Stimulated activated naive CD8-positive, alpha-beta T cell treated with anti-CD3 and anti-CD28 coated beads, Interleukin-15, Interleukin-2, amounts not matched to agents 100 ng/mL and 50 ng/mL, for 24 hours (primary cell): Measurements from ENCODE around the gene PBOV1.

Experiments used
- H3K27ac Mint-ChIP-seq: one replicate; pipeline ENCODE4 v1.8.0; 2021; ENCODE audit warnings: mild to moderate bottlenecking, mixed read lengths
- H3K27me3 Mint-ChIP-seq: one replicate; pipeline ENCODE4 v1.8.0; 2021; ENCODE audit warnings: mixed read lengths
- H3K36me3 Mint-ChIP-seq: one replicate; pipeline ENCODE4 v1.8.0; 2021; ENCODE audit warnings: low read depth, mixed read lengths
- H3K4me1 Mint-ChIP-seq: one replicate; pipeline ENCODE4 v1.8.0; 2021; ENCODE audit warnings: low read depth, mixed read lengths
- H3K4me3 Mint-ChIP-seq: one replicate; pipeline ENCODE4 v1.8.0; 2021; ENCODE audit warnings: mild to moderate bottlenecking, mixed read lengths
- H3K9me3 Mint-ChIP-seq: one replicate; pipeline ENCODE4 v1.8.0; 2021; ENCODE audit warnings: mixed read lengths

Gene PBOV1

GRCh38 chr6:138218449-138218848 is at the start of gene PBOV1:
Gene PBOV1, minus strand, starts transcription at chr6:138218491. Its CDS starts 96 bp downstream, at chr6:138218395.
- H3K4me3 Mint-ChIP-seq: no peak within 1 kb of the TSS
- no peak within 1 kb of the TSS for H3K27ac Mint-ChIP-seq
- H3K27me3 Mint-ChIP-seq: peaks cover 40% of the 10 kb centered on the region
- no peaks in the 10 kb centered on the region for H3K4me1 Mint-ChIP-seq
- H3K36me3 Mint-ChIP-seq: no peaks in the 10 kb centered on the region
- H3K9me3 Mint-ChIP-seq: no peaks in the 10 kb centered on the region

- no peak overlapping the region for H3K4me3 Mint-ChIP-seq
- H3K9me3 Mint-ChIP-seq: no peaks in the 10 kb centered on the region
- H3K36me3 Mint-ChIP-seq: no peaks in the 10 kb centered on the region
- H3K27ac Mint-ChIP-seq: no peak overlapping the region
- H3K4me1 Mint-ChIP-seq: no peaks in the 10 kb centered on the region
- peaks cover 5% of the 10 kb centered on the region for H3K27me3 Mint-ChIP-seq
Observed at GRCh38 chr6:138266095-138266494, 47.8 kb upstream of the PBOV1 start.

DNA sequence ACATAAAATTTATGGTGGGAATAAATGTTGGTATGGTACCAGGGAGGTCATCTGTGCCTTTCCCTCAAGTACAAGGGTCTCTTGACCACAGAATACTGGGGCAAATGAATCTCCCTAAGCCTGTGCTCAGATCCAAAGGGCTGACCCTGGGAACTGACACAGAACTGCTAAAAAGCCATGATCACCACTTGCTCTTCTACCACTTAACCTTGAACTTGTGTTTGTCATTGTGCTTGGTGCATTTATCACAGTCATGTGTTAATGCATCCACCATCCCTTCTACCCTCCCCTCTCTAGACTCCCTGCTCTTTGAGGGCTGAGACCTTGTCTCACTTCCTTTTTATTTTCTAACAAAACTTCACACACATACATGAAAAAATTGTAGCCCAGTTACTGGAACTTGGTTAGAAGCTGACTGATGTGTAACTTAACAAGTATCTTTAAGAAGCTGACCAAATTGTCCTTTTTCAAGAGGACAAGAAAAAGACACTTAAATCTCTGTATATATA is 46.1 kb upstream of the PBOV1 start:
- no peaks in the 10 kb centered on the region for H3K4me1 Mint-ChIP-seq
- H3K27ac Mint-ChIP-seq: no peak overlapping the region
- H3K4me3 Mint-ChIP-seq: no peak overlapping the region
- H3K36me3 Mint-ChIP-seq: no peaks in the 10 kb centered on the region
- H3K9me3 Mint-ChIP-seq: no peaks in the 10 kb centered on the region
- peaks cover 4% of the 10 kb centered on the region for H3K27me3 Mint-ChIP-seq

GRCh38 chr6:138263963-138264362 is 45.7 kb upstream of the PBOV1 start:
- Mint-ChIP-seq H3K4me3 (no peak overlapping the region), H3K36me3 (no peaks in the 10 kb centered on the region), H3K27ac (no peak overlapping the region), H3K27me3 (peaks cover 7% of the 10 kb centered on the region), H3K4me1 (no peaks in the 10 kb centered on the region), H3K9me3 (no peaks in the 10 kb centered on the region)

DNA sequence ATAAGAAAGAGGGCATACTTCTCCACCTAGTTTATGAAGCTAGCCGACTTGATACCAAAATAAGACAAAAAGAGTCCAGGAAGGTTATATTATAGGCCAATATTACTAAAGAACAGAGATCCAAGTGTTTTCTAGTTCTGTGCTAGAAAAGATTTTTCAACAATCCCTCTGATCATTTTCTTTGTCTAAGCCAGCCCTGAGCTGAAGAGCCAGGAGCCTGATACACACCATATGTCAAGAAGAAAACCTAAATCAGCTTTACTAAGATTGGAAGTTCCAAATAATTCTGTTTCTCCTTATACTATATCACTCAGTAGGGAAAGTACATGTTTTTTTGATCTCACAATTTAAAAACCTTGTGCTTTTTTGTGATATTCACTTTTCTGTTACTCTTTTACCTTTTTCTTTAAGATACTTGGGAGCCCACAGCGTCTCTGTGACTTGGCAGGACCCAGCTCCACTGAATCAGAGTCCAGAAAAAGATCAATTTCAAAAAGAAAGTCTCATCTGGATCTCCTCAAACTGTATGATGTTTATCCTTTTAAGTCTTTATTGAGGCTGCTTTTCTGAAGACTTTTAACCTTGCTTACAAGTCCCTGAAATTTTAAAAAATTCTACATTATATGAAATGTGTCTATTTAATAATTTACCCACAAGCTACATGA is 43.0 kb upstream of the PBOV1 start:
- no peak overlapping the region for H3K4me3 Mint-ChIP-seq
- no peak overlapping the region for H3K27ac Mint-ChIP-seq
- peaks cover 10% of the 10 kb centered on the region for H3K27me3 Mint-ChIP-seq
- no peaks in the 10 kb centered on the region for H3K4me1 Mint-ChIP-seq
- no peaks in the 10 kb centered on the region for H3K36me3 Mint-ChIP-seq
- H3K9me3 Mint-ChIP-seq: no peaks in the 10 kb centered on the region

DNA sequence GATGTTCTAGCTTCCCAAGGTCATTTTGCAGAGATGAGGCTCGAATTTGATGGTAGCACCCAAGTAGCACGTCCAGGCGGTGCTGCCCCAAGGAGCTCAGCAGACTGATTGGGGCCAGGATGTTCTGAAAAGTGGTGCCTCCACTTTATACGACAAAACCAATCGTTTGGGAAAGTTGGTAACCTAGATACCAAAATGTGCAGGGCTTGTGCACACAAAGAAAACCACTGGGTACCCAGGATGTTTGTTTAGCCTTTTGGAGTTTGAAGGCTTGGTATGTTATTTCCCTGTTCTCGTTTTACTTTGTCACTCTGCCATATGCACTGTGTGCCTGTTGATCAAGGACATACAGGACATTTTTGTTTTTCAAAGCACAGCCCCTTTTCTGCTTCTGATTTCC is 40.7 kb upstream of the PBOV1 start:
- H3K4me3 Mint-ChIP-seq: no peak overlapping the region
- no peaks in the 10 kb centered on the region for H3K9me3 Mint-ChIP-seq
- peaks cover 15% of the 10 kb centered on the region for H3K27me3 Mint-ChIP-seq
- H3K4me1 Mint-ChIP-seq: no peaks in the 10 kb centered on the region
- no peak overlapping the region for H3K27ac Mint-ChIP-seq
- H3K36me3 Mint-ChIP-seq: no peaks in the 10 kb centered on the region

- Mint-ChIP-seq H3K27ac (no peak overlapping the region), H3K36me3 (no peaks in the 10 kb centered on the region), H3K27me3 (peaks cover 20% of the 10 kb centered on the region), H3K9me3 (no peaks in the 10 kb centered on the region), H3K4me1 (no peaks in the 10 kb centered on the region), H3K4me3 (no peak overlapping the region)
Observed at GRCh38 chr6:138258197-138258596, 39.9 kb upstream of the PBOV1 start.

GRCh38 chr6:138257638-138258040 is 39.3 kb upstream of the PBOV1 start:
- Mint-ChIP-seq H3K4me1 (no peaks in the 10 kb centered on the region), H3K9me3 (no peaks in the 10 kb centered on the region), H3K4me3 (no peak overlapping the region), H3K27ac (no peak overlapping the region), H3K36me3 (no peaks in the 10 kb centered on the region), H3K27me3 (peaks cover 20% of the 10 kb centered on the region)

GRCh38 chr6:138255443-138255842 is 37.2 kb upstream of the PBOV1 start:
- H3K27ac Mint-ChIP-seq: no peak overlapping the region
- no peaks in the 10 kb centered on the region for H3K4me1 Mint-ChIP-seq
- peaks cover 20% of the 10 kb centered on the region for H3K27me3 Mint-ChIP-seq
- no peaks in the 10 kb centered on the region for H3K36me3 Mint-ChIP-seq
- no peak overlapping the region for H3K4me3 Mint-ChIP-seq
- no peaks in the 10 kb centered on the region for H3K9me3 Mint-ChIP-seq

DNA sequence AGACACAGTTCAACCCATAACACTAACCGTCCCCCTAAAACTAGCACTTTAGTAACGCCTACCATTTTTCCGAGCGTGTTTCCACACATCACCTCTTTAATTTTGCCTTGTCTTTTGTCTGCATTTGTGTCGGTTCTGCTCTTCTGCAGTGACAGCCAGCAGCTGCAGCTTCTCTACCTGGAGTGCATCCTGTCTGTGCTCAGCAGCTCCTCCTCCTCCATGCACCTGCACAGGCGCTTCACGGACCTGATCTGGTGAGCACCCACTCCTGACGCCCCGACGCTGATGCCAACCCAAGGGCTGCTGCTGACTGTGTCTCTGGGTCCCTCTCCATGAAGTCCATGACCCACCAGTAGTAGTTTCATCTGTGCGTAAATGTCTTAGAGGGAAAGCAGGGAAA is 35.4 kb upstream of the PBOV1 start:
- no peaks in the 10 kb centered on the region for H3K36me3 Mint-ChIP-seq
- H3K9me3 Mint-ChIP-seq: no peaks in the 10 kb centered on the region
- H3K4me3 Mint-ChIP-seq: no peak overlapping the region
- no peak overlapping the region for H3K27ac Mint-ChIP-seq
- H3K27me3 Mint-ChIP-seq: peaks cover 13% of the 10 kb centered on the region
- H3K4me1 Mint-ChIP-seq: no peaks in the 10 kb centered on the region

- Mint-ChIP-seq H3K4me1 (no peaks in the 10 kb centered on the region), H3K27me3 (peaks cover 5% of the 10 kb centered on the region), H3K36me3 (no peaks in the 10 kb centered on the region), H3K9me3 (no peaks in the 10 kb centered on the region), H3K4me3 (no peak overlapping the region), H3K27ac (no peak overlapping the region)
Observed at GRCh38 chr6:138250513-138251247, 32.4 kb upstream of the PBOV1 start.

GRCh38 chr6:138250053-138250452 is 31.8 kb upstream of the PBOV1 start:
- Mint-ChIP-seq H3K4me3 (no peak overlapping the region), H3K27me3 (peaks cover 5% of the 10 kb centered on the region), H3K9me3 (no peaks in the 10 kb centered on the region), H3K27ac (no peak overlapping the region), H3K36me3 (no peaks in the 10 kb centered on the region), H3K4me1 (no peaks in the 10 kb centered on the region)

- Mint-ChIP-seq H3K4me1 (no peaks in the 10 kb centered on the region), H3K27ac (no peak overlapping the region), H3K27me3 (peaks cover 11% of the 10 kb centered on the region), H3K4me3 (no peak overlapping the region), H3K9me3 (no peaks in the 10 kb centered on the region), H3K36me3 (no peaks in the 10 kb centered on the region)
Observed at GRCh38 chr6:138248878-138249277, 30.6 kb upstream of the PBOV1 start.

GRCh38 chr6:138248011-138248410 is 29.7 kb upstream of the PBOV1 start:
- Mint-ChIP-seq H3K27ac (no peak overlapping the region), H3K9me3 (no peaks in the 10 kb centered on the region), H3K36me3 (no peaks in the 10 kb centered on the region), H3K27me3 (peaks cover 8% of the 10 kb centered on the region), H3K4me1 (no peaks in the 10 kb centered on the region), H3K4me3 (no peak overlapping the region)

GRCh38 chr6:138246650-138247440 is 28.6 kb upstream of the PBOV1 start:
- H3K4me1 Mint-ChIP-seq: no peaks in the 10 kb centered on the region
- no peaks in the 10 kb centered on the region for H3K9me3 Mint-ChIP-seq
- H3K27ac Mint-ChIP-seq: no peak overlapping the region
- H3K36me3 Mint-ChIP-seq: no peaks in the 10 kb centered on the region
- H3K27me3 Mint-ChIP-seq: peaks cover 10% of the 10 kb centered on the region
- no peak overlapping the region for H3K4me3 Mint-ChIP-seq
